Activated CD8-positive, alpha-beta T cell treated with anti-CD3 and anti-CD28 coated beads for 36 hours (primary cell): ENCODE results near the gene CEP128. TPM values are rescaled to one million over a fixed set of nuclear protein-coding genes. Genes with fewer than 3 reads are reported as not detected.

Experiments used
- ATAC-seq: fragments of 200-7000 bp; cut with Tn5 transposase; one replicate; pipeline ENCODE4 v1.10.0; 2021; ENCODE audit warnings: mild to moderate bottlenecking, moderate library complexity
- CTCF ChIA-PET: fragments of 350-600 bp; sonication (Branson Sonifier 250); formaldehyde crosslinking; loops from one replicate; lab custom pipeline; 2021; ENCODE audit warnings: antibody characterized with exemption; lab: Charles Lee
- POLR2A ChIA-PET: fragments of 350-600 bp; sonication (Branson Sonifier 250); formaldehyde crosslinking; loops from one replicate; lab custom pipeline; 2021; ENCODE audit warnings: antibody characterized with exemption; lab: Charles Lee
- DNase-seq: peaks from one replicate; pipeline ENCODE4 v3.0.0-alpha.2; 2020
- H3K27ac Mint-ChIP-seq: one replicate; pipeline ENCODE4 v1.8.0; 2021; ENCODE audit warnings: mild to moderate bottlenecking, mixed read lengths
- H3K27me3 Mint-ChIP-seq: one replicate; pipeline ENCODE4 v1.8.0; 2021; ENCODE audit warnings: mixed read lengths
- H3K36me3 Mint-ChIP-seq: one replicate; pipeline ENCODE4 v1.8.0; 2021; ENCODE audit warnings: low read depth, mixed read lengths
- H3K4me1 Mint-ChIP-seq: one replicate; pipeline ENCODE4 v1.8.0; 2021; ENCODE audit warnings: low read depth, mixed read lengths
- H3K4me3 Mint-ChIP-seq: one replicate; pipeline ENCODE4 v1.8.0; 2021; ENCODE audit warnings: mild to moderate bottlenecking, moderate library complexity, mixed read lengths
- H3K9me3 Mint-ChIP-seq: one replicate; pipeline ENCODE4 v1.8.0; 2021; ENCODE audit warnings: mixed read lengths
- intact Hi-C: fragments of 100-400 bp; cut with micrococcal nuclease; formaldehyde crosslinking; loops from one replicate; pipeline ENCODE4 v1.10.0; 2022
- total RNA-seq, 2 experiments: library from RNA; stranded (reverse); gene quantifications; one replicate each; pipeline ENCODE4 v1.2.3, GENCODE V29; 2021
- TF ChIP-seq, protein P1 (sequence below): fragments of 200-600 bp; IDR thresholded peaks from one replicate; pipeline ENCODE4 v1.8.0; 2022; ENCODE audit warnings: antibody characterized with exemption, mild to moderate bottlenecking

Gene CEP128
- total RNA-seq, 2 experiments from 2014 or later = 21.6 to 22.5 TPM

DNA sequence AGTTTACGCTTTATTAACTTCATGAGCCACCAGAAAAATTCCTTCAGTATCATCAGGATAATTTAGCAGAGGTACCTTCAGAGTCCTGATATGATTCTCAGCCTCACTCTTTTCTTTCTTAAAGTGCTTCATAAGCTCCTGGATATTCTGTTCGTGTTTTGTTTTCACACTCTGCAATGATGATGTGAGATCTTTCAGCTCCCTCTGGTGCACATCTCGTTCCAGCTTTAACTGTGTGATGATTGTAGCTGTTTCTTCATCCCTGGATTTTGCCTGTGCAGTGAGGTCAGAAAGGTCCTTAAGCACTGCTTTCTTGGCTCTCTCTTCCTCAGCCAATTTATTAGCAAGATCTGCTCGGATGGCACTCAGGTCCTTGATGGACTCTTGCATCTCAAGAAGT lies 156.7 kb downstream of the CEP128 start:
- no peak overlapping the region for H3K27ac Mint-ChIP-seq
- ChIA-PET CTCF (interaction anchor here (0.9 to 1.0 kb wide), 2 partner anchors 10 to 65 kb away, joined by 3 to 4 read pairs; no protein-coding TSS in a partner anchor), POLR2A (no interaction called here)
- H3K36me3 Mint-ChIP-seq = peaks cover 12% of the 10 kb centered on the region
- TF ChIP-seq, protein P1, sequence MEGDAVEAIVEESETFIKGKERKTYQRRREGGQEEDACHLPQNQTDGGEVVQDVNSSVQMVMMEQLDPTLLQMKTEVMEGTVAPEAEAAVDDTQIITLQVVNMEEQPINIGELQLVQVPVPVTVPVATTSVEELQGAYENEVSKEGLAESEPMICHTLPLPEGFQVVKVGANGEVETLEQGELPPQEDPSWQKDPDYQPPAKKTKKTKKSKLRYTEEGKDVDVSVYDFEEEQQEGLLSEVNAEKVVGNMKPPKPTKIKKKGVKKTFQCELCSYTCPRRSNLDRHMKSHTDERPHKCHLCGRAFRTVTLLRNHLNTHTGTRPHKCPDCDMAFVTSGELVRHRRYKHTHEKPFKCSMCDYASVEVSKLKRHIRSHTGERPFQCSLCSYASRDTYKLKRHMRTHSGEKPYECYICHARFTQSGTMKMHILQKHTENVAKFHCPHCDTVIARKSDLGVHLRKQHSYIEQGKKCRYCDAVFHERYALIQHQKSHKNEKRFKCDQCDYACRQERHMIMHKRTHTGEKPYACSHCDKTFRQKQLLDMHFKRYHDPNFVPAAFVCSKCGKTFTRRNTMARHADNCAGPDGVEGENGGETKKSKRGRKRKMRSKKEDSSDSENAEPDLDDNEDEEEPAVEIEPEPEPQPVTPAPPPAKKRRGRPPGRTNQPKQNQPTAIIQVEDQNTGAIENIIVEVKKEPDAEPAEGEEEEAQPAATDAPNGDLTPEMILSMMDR = no peak
- no peak overlapping the region for H3K4me3 Mint-ChIP-seq
- no peaks in the 10 kb centered on the region for H3K4me1 Mint-ChIP-seq
- intact Hi-C loops = no loop called here
- no peaks in the 10 kb centered on the region for H3K27me3 Mint-ChIP-seq
- DNase-seq (no peak), ATAC-seq (no peak)
- H3K9me3 Mint-ChIP-seq = no peaks in the 10 kb centered on the region

DNA sequence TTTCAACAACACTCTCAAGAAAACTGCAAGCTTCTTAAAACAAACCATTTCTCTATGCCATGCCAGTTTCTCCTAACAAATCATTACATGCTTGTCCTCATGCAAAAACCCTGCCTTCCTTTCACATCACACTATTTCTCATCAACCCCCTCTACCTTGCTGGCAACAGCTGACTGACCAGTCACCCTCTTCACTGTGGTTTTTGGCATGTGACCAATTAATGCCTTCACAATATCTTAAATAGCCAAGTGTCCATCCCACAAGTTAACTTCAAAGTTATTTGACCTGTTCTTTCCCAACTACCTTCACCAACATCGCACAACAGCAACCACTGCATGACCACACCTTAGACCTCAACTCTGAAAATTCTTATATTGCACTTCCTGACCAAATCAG lies 159.6 kb downstream of the CEP128 start:
- no peaks in the 10 kb centered on the region for H3K4me1 Mint-ChIP-seq
- no peak overlapping the region for H3K4me3 Mint-ChIP-seq
- no peaks in the 10 kb centered on the region for H3K9me3 Mint-ChIP-seq
- ChIA-PET CTCF (no interaction called here), POLR2A (no interaction called here)
- ATAC-seq (no peak), DNase-seq (no peak)
- intact Hi-C loops = no loop called here
- TF ChIP-seq, protein P1 = no peak
- peaks cover 11% of the 10 kb centered on the region for H3K36me3 Mint-ChIP-seq
- no peaks in the 10 kb centered on the region for H3K27me3 Mint-ChIP-seq
- no peak overlapping the region for H3K27ac Mint-ChIP-seq

DNA sequence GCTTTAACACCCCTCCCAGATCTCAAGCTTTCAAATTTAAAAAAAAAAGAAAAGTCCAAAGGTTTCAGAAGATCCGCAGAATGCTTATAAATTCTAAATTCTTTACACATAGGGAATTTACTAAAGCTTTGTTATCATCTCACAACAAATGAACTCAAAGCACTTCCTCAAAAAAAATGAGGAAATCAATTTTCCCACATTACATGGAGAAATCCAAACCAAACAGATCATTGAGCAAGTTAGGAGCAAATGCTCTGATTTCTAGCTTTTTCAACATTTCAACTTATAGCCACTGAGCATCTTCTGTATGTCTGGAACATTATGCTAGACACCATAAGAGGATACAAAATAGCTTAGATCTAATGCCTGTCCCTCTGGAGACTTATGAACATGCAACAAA lies 161.0 kb downstream of the CEP128 start:
- ChIA-PET POLR2A (no interaction called here), CTCF (interaction anchor here (0.7 kb wide), 1 partner anchor 267 kb away, joined by 3 read pairs; no protein-coding TSS in a partner anchor)
- ATAC-seq (no peak), DNase-seq (no peak)
- intact Hi-C loops = no loop called here
- Mint-ChIP-seq H3K36me3 (peaks cover 11% of the 10 kb centered on the region), H3K4me1 (no peaks in the 10 kb centered on the region), H3K27me3 (no peaks in the 10 kb centered on the region), H3K9me3 (no peaks in the 10 kb centered on the region), H3K27ac (no peak overlapping the region), H3K4me3 (no peak overlapping the region)
- TF ChIP-seq, protein P1 = no peak

DNA sequence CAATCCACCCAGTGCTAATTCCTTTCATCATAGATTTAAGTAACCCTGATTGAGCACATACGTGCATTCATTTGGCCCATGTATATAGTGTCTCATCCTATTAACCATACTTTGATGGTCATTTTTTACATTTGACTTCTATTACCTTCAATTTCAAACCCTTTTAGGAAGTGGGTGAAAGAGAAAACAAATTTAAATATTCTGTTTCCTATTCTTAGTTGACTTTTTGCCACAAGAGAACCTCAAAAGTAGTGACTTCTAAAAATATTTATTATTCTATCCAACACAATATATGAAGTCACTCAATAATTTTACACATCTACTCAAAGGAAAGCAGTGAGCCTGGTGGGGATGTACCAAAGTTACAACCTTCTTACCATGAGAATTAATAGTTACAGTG lies 164.9 kb downstream of the CEP128 start:
- Mint-ChIP-seq H3K9me3 (no peaks in the 10 kb centered on the region), H3K27ac (no peak overlapping the region), H3K36me3 (peaks cover 5% of the 10 kb centered on the region), H3K4me3 (no peak overlapping the region), H3K27me3 (no peaks in the 10 kb centered on the region), H3K4me1 (no peaks in the 10 kb centered on the region)
- ChIA-PET CTCF (no interaction called here), POLR2A (no interaction called here)
- TF ChIP-seq, protein P1 = no peak
- DNase-seq = no peak
- intact Hi-C loops = no loop called here
- no peak for ATAC-seq

DNA sequence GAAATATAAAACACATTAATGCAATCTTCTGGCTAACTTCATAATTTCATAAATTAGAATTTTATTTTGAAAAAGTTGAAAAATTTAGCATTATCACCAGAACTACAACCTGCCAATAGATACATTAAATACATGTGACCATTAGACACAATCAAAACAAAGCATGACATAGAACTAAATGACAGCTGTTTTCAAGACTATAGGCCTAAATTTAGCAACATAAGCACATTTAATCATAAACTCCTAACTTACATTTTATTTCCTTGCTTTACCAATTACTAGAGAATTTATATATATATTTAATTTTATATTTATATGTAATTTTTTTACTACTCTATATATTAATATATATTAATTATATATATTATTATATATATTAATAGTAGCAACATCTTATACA lies 165.4 kb downstream of the CEP128 start:
- H3K4me3 Mint-ChIP-seq = no peak overlapping the region
- no peaks in the 10 kb centered on the region for H3K4me1 Mint-ChIP-seq
- no peak overlapping the region for H3K27ac Mint-ChIP-seq
- H3K36me3 Mint-ChIP-seq = peaks cover 5% of the 10 kb centered on the region
- intact Hi-C loops = no loop called here
- ChIA-PET CTCF (no interaction called here), POLR2A (no interaction called here)
- TF ChIP-seq, protein P1 = no peak
- H3K27me3 Mint-ChIP-seq = no peaks in the 10 kb centered on the region
- no peak for ATAC-seq
- no peaks in the 10 kb centered on the region for H3K9me3 Mint-ChIP-seq
- DNase-seq = no peak
